Testis (tissue), 3 donors: ENCODE measurements around the gene PHLPP1. TPM values are rescaled to one million over a fixed set of nuclear protein-coding genes. Genes with fewer than 3 reads are reported as not detected.

Experiments
- DNase-seq: peaks from one replicate; pipeline ENCODE4 v3.0.0-alpha.2; 2019
- H3K27ac ChIP-seq, 2 donors: fragments of 200-600 bp; sonication (generic); one replicate each; pipeline ENCODE4 v1.5.1; 2019
- H3K27me3 ChIP-seq: fragments of 200-600 bp; sonication (generic); one replicate; pipeline ENCODE4 v1.5.1; 2019
- H3K36me3 ChIP-seq: fragments of 200-600 bp; sonication (generic); one replicate; pipeline ENCODE4 v1.5.1; 2017; ENCODE audit warnings: low read depth; ENCODE audit errors: missing control alignments
- H3K4me1 ChIP-seq: fragments of 200-600 bp; sonication (generic); one replicate; pipeline ENCODE4 v1.5.1; 2019
- H3K4me3 ChIP-seq, 2 donors: fragments of 200-600 bp; sonication (generic); one replicate each; pipeline ENCODE4 v1.5.1; 2017 to 2019
- H3K9me3 ChIP-seq: fragments of 200-600 bp; sonication (generic); one replicate; pipeline ENCODE4 v1.5.1; 2017
- CTCF ChIP-seq, 3 experiments: fragments of 450-650 bp in 2 of 3; fragments of 200-600 bp in 1 of 3; sonication (generic) in 1 of 3; IDR thresholded peaks; one replicate each; pipeline ENCODE4 v1.5.1; 2016 to 2019; ENCODE audit warnings: antibody characterized with exemption in 3 of 3, mild to moderate bottlenecking in 2 of 3, moderate library complexity in 1 of 3
- POLR2A ChIP-seq: fragments of 450-650 bp; IDR thresholded peaks from one replicate; pipeline ENCODE4 v1.6.1; 2017; ENCODE audit warnings: antibody characterized with exemption, mild to moderate bottlenecking, moderate library complexity
- WGBS, 2 donors: methylation state at CpG; one replicate each; pipeline ENCODE4 v1.1.5; 2018; 5-methylcytosine and 5-hydroxymethylcytosine counted together
- intact Hi-C: fragments of 100-400 bp; cut with DNase I; formaldehyde crosslinking; loops from one replicate; pipeline ENCODE4 v1.15.1; 2023; ENCODE audit warnings: low total_unique reads
- polyA plus RNA-seq: library from polyadenylated mRNA; stranded (reverse); fragments of 350-450 nt; fragmentation: Illumina TruSeq; extraction: RNeasy Lipid Tissue Mini Kit (QIAGEN cat#74804); gene quantifications from one replicate; pipeline ENCODE4 v1.2.3, GENCODE V29; 2014; ENCODE audit warnings: low read depth, low replicate concordance; ENCODE audit not compliant: insufficient read depth
- total RNA-seq, 2 donors: library from RNA; depleted of rRNA; stranded (reverse); fragments of >200 nt; gene quantifications; one replicate each; pipeline ENCODE4 v1.2.3, GENCODE V29; 2016

PHLPP1 gene
- total and polyA plus RNA-seq, 3 donors from 2014 or later: 31.5 to 60.1 (median 50.5) TPM

DNA sequence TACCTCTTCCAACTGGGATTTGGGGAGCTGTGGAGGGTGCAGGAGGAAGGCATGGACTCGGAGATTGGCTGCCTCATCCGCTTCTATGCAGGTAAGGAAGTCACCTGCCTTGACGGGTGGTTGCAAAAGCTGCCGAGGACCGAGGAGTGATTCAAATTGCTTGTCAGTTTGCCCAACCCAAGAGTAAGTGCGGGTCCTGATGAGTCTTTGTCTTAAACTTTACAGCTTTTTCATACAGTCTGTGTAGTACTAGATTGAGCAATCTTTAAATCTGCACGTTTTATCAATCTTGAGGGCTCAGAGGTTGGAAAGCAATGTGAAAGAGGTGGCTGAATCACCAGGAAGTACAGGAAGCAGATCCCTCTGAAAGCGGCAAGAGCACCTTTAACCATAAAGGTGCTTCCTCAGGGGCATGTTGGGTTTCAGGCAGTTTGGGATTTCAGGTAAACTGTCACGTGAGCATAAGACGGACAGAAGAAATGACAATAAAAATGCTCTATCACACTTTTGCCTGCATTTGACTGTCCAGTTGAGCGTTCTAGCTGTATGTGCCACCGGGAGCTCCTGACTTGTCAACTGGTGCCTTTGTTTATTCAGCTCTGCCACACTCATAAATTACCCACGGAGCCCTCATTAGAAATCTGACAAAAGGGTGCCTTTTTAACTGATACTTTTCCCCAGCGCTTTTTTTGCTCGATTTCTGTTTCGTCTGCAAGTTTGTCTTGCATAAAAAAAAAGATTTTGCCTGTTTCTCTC, 2.0 kb downstream of the PHLPP1 start:
- peak; percentile 48 for DNase-seq
- peak overlapping the region; percentile 22 to 99 for H3K27ac ChIP-seq
- H3K9me3 ChIP-seq: no peaks in the 10 kb centered on the region
- intact Hi-C loops: loop anchor here (10.0 kb wide), 1 partner anchor 257 kb away; no protein-coding TSS in a partner anchor
- WGBS, 2 donors: 1% methylated on average over 13 to 16 of the region's 16 CpGs
- peak overlapping the region; percentile 67 to 81 for H3K4me3 ChIP-seq
- TF ChIP-seq CTCF (IDR thresholded peaks at IDR 0.05) (no peak), POLR2A (no peak)
- no peaks in the 10 kb centered on the region for H3K36me3 ChIP-seq
- no peaks in the 10 kb centered on the region for H3K27me3 ChIP-seq
- no peaks in the 10 kb centered on the region for H3K4me1 ChIP-seq

GRCh38 chr18:62717925-62718800, 2.8 kb downstream of the PHLPP1 start:
- intact Hi-C loops: loop anchor here (10.0 kb wide), 1 partner anchor 257 kb away; no protein-coding TSS in a partner anchor
- TF ChIP-seq POLR2A (no peak), CTCF (IDR thresholded peaks at IDR 0.05) (no peak)
- Histone ChIP-seq H3K27ac (peak overlapping the region; percentile 22 to 47), H3K36me3 (no peaks in the 10 kb centered on the region), H3K9me3 (no peaks in the 10 kb centered on the region), H3K27me3 (no peaks in the 10 kb centered on the region), H3K4me3 (peak overlapping the region; percentile 67 to 81), H3K4me1 (no peaks in the 10 kb centered on the region)
- 25 to 30% methylated on average over 7 of the region's 7 CpGs for WGBS, 2 donors
- no peak for DNase-seq

DNA sequence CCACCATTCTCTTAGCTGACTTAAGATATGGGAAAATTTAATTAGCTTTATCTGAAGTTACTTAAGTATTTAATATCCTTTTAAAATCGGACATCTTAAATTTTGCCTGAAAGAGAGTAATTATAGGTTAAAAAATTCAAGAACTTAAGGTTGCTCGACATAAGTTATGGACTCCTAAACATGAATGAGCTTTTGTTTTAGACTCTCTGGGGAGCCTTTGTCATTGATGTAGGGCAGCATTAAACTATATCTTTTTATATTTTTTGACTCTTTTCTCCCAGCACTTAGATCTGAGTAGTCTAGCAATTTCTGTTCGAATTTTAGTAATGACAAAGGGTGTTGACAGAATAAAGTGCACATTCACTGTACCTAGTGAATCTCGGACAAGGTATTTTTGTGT, 4.7 kb downstream of the PHLPP1 start:
- H3K36me3 ChIP-seq: no peaks in the 10 kb centered on the region
- TF ChIP-seq CTCF (IDR thresholded peaks at IDR 0.05) (no peak), POLR2A (no peak)
- no peaks in the 10 kb centered on the region for H3K27me3 ChIP-seq
- DNase-seq: no peak
- intact Hi-C loops: loop anchor here (10.0 kb wide), 1 partner anchor 65 kb away; no protein-coding TSS in a partner anchor
- H3K4me1 ChIP-seq: peaks cover 12% of the 10 kb centered on the region
- no peak overlapping the region for H3K4me3 ChIP-seq
- 51 to 68% methylated on average over 4 of the region's 4 CpGs for WGBS, 2 donors
- H3K9me3 ChIP-seq: no peaks in the 10 kb centered on the region
- H3K27ac ChIP-seq: no peak overlapping the region

DNA sequence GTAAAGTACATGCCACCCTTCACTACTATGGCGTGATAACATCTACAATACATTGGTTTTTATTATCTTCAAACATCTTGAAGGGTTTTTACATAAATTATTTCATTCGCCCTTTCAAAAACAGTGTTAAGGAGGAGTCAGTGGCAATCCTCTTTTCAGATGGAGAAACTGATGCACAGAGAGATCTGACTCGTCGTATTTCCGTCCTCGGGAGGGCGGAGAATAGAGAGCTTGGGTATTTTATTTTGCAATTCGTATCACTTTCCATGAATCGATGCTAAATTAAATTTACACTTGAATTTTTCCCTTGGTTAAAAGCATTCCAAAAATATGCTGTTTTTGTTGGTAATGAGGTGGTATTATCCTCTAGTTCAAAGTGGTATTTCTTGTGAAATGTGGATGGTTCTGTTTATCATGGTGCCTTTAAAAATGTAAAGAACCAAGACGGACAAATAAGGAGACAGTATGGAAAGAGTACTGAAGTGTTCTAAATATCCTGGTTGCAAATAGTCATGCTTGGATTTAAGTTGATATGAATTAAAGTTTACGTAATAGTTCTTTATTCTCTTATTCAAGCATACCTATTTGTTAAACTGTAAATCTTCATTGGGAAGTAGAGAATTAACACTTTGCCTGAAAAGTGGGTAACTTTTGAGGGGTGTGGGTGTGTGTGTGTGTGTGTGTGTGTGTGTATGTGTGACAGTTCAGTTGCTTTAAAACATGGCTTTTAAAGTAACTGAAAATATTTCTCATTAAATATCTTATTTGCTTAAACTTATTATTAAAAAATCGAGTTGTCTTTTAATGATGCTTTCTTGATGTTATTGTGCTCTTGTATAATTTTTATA, 5.6 kb downstream of the PHLPP1 start:
- H3K9me3 ChIP-seq: no peaks in the 10 kb centered on the region
- H3K4me3 ChIP-seq: no peak overlapping the region
- peaks cover 12% of the 10 kb centered on the region for H3K4me1 ChIP-seq
- no peak for DNase-seq
- H3K27ac ChIP-seq: no peak overlapping the region
- no peak for TF ChIP-seq CTCF (IDR thresholded peaks at IDR 0.05)
- TF ChIP-seq POLR2A: no peak
- intact Hi-C loops: loop anchor here (10.0 kb wide), 1 partner anchor 64 kb away; no protein-coding TSS in a partner anchor
- no peaks in the 10 kb centered on the region for H3K36me3 ChIP-seq
- WGBS, 2 donors: 86 to 91% methylated on average over 12 of the region's 12 CpGs
- H3K27me3 ChIP-seq: no peaks in the 10 kb centered on the region
